GM15510 (cell line): ENCODE results near the gene ACER3.

Source experiments
- POLR2A ChIP-seq: IDR thresholded peaks from 3 replicates; pipeline ENCODE4 v1.6.1; 2011; ENCODE audit warnings: borderline replicate concordance; ENCODE audit not compliant: insufficient read length; ENCODE audit errors: extremely low read depth

The ACER3 gene

GRCh38 chr11:76857781-76858410 is 2.8 kb upstream of the ACER3 start:
- no peak for TF ChIP-seq POLR2A

- TF ChIP-seq POLR2A = no peak
Measured at GRCh38 chr11:76859708-76860227, 950 bp upstream of the ACER3 start.

GRCh38 chr11:76861490-76861953 is 804 bp downstream of the ACER3 start:
- no peak for TF ChIP-seq POLR2A

DNA sequence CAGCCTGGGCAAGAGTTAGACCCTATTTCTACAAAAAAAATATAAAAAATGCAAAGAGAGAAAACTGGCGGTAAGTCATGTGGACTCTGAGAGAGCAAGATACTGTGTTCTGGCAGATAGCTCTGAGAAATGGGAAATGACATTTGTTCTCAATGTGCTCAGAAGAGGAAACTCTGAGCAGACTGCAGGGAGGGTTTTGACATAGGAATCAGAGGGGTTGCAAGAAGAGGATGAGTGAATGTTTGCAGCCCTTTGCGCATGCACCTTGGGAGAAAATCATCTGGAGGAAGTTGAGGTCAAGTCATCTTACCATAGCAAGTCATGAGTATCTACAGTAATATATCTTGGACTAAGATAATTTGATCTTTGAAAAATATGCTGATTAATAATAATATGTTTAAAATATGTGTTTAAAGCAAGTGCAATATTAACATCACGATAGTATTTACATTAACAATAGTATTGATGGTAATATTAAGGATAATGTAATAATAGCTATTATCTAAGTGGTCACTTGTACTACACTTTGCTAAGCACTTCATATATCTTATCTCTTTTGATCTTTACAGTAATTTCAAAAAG is 2.6 kb downstream of the ACER3 start:
- no peak for TF ChIP-seq POLR2A

GRCh38 chr11:76872959-76873827 is 12.5 kb downstream of the ACER3 start:
- no peak for TF ChIP-seq POLR2A

DNA sequence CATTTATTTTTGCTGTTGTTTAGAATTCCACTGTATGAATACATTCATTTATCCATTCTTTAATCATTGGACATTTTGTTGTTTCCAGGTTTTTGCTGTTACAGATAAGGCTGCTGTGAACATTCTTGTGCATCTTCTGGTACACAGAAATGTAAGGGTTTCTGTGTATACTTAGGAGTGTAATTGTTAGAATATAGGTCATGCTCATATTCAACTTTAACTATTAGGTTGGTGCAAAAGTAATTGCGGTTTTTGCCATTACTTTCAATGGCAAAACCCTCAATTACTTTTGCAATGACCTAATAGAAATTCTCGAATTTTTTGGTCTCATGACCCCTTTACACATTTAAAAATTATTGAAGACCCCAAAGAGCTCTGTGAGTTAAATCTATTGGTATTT is 17.3 kb downstream of the ACER3 start:
- no peak for TF ChIP-seq POLR2A

DNA sequence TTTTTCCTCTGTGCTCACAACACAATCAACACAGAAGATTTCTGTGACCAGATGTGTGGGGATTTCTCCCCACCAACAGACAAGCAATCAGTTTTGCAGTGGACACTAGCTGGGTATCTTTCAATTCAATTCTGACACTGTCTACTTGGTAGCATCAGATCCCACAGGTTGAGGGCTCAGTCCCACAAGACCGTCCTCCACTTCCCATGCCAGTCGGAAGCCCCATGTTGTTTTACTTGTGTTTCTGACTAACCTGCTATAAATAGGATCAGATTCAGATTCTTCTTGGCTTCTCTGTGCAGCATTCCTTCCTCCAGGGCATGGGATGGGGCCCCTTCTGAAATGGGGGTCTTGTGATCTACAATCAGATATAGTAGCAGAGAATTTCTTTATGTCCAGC is 19.6 kb downstream of the ACER3 start:
- no peak for TF ChIP-seq POLR2A

DNA sequence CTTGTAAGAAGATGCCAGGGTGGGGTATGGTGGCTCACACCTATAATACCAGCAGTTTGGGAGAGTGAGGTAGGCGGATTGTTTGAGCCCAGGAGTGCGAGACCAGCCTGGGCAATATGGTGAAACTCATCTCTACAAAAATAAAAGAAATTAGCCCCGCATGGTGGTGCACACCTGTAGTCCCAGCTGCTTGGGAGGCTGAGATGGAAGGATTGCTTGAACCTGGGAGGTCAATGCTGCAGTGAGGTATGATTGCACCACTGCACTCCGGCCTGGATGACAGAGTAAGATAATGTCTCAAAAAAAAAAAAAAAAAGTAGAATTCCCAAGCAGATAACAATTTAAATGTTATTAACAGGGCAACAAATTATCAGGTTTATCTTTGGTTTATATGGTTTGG is 20.2 kb downstream of the ACER3 start:
- no peak for TF ChIP-seq POLR2A

DNA sequence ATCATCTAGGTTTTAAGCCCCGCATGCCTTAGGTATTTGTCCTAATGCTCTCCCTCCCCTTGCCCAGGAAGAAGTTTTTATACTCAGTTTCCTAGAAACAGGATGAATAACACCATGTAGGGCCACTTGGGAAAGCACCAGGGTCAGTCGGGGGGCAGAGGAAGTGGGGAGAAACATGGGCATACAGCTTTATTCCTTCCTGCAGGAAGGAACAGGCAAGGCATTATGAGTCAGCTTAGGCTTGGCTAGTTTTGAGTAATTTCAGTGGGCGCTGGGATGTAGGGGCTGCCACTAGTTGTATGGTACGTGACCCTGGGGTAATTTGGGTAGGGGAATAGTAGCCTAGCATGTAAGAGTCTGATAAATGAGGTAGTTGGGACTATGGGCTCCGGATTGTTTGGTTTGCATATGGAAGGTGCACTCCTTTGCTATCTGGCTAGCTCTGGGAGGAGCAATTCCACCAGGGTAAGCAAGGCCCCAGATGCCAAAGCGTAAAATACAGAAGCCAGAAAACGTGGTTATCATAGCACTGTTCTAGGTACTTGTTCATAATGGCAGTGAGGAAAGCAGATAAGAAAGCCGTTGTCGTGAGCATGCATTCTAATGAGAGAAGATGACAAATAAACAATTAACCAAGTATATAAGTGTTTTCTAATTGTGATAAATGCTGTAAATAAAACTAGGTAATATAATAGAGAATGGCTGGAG is 24.8 kb downstream of the ACER3 start:
- TF ChIP-seq POLR2A = no peak

GRCh38 chr11:76888989-76889388 is 28.3 kb downstream of the ACER3 start:
- TF ChIP-seq POLR2A = no peak

DNA sequence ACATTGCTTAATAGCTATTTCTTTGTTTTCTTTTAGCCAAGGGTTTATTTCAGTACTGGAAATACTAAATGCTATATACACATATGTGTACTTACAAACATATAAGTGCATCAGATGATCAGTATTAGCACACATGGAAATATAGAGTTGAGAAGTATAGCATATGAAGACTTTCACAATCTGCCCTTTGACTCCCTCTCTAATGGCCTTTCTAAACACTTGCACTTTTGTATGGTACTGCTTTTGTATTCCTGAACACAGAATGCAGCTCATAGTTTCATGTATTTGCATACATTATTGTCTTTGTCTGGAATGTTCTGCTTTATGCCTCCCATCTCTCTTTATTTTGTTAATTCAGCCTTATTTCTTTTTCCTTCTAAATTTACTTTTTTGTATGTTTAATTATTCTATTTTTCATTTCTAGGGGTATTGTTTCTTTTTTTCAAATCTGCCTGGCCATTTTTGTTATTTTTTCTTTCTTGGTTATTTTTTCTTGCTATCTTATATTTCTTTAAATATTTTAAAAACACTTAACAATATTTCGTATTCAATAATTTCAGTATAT is 28.8 kb downstream of the ACER3 start:
- no peak for TF ChIP-seq POLR2A

- no peak for TF ChIP-seq POLR2A
Measured at GRCh38 chr11:76890329-76890728, 29.6 kb downstream of the ACER3 start.

- TF ChIP-seq POLR2A = no peak
Measured at GRCh38 chr11:76891285-76891684, 30.6 kb downstream of the ACER3 start.

DNA sequence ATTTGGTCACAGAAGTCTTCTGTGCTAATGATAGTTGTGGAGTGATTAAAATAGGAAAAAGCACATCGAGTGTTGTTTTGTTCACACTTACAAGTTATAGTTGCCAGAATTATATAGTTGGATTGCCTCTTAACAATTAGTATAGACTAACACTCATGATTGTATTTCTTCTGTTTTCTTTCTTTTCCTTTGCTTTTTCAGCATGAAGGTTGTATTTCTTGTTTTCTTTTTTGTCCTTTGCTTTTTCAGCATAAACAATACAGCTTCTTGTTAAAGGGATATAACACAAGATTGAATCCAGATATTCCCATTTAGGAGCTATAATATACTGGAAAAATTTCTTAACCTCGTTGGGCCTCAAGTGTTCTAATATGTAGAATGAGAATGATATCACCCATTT is 31.1 kb downstream of the ACER3 start:
- no peak for TF ChIP-seq POLR2A
